HG03066 (cell line): Measurements from ENCODE around the gene MON2.

Experiments used
- ATAC-seq: cut with Tn5 transposase; IDR thresholded peaks from one replicate; pipeline ENCODE4 v1.9.1; 2021; ENCODE audit warnings: low read depth; ENCODE audit not compliant: unreplicated experiment

Gene MON2

GRCh38 chr12:62605981-62606380 is 139.4 kb downstream of the MON2 start:
- ATAC-seq: no peak

- ATAC-seq: no peak
Measured at GRCh38 chr12:62606654-62607053, 140.0 kb downstream of the MON2 start.

GRCh38 chr12:62613081-62613480 is 146.5 kb downstream of the MON2 start:
- ATAC-seq: no peak

- no peak for ATAC-seq
Measured at GRCh38 chr12:62618319-62618718, 151.7 kb downstream of the MON2 start.

- no peak for ATAC-seq
Measured at GRCh38 chr12:62618930-62619329, 152.3 kb downstream of the MON2 start.

- no peak for ATAC-seq
Measured at GRCh38 chr12:62621101-62621638, 154.5 kb downstream of the MON2 start.

GRCh38 chr12:62622177-62622576 is 155.6 kb downstream of the MON2 start:
- no peak for ATAC-seq

GRCh38 chr12:62625228-62625627 is 158.6 kb downstream of the MON2 start:
- ATAC-seq: no peak

- no peak for ATAC-seq
Measured at GRCh38 chr12:62627181-62627580, 160.6 kb downstream of the MON2 start.

GRCh38 chr12:62629413-62629812 is 162.8 kb downstream of the MON2 start:
- no peak for ATAC-seq

GRCh38 chr12:62629971-62630739 is 163.5 kb downstream of the MON2 start:
- ATAC-seq: no peak

- ATAC-seq: peak; percentile 69
Measured at GRCh38 chr12:62631471-62632410, 165.1 kb downstream of the MON2 start.

- peak; percentile 41 for ATAC-seq
Measured at GRCh38 chr12:62632411-62632918, 165.8 kb downstream of the MON2 start.

- ATAC-seq: no peak
Measured at GRCh38 chr12:62635649-62636048, 169.0 kb downstream of the MON2 start.

GRCh38 chr12:62637679-62638078 is 171.1 kb downstream of the MON2 start:
- no peak for ATAC-seq

- ATAC-seq: peak; percentile 87
Measured at GRCh38 chr12:62640910-62641448, 174.4 kb downstream of the MON2 start.

- no peak for ATAC-seq
Measured at GRCh38 chr12:62642486-62642885, 175.9 kb downstream of the MON2 start.

- no peak for ATAC-seq
Measured at GRCh38 chr12:62643486-62643885, 176.9 kb downstream of the MON2 start.

- no peak for ATAC-seq
Measured at GRCh38 chr12:62646566-62646965, 179.9 kb downstream of the MON2 start.

- ATAC-seq: no peak
Measured at GRCh38 chr12:62647586-62647985, 181.0 kb downstream of the MON2 start.
